Fibroblast of pulmonary artery (primary cell): ENCODE data around the gene DENND2D.

Source experiments
- DNase-seq: peaks from one replicate; pipeline ENCODE4 v3.0.0-alpha.2; 2010; ENCODE audit warnings: low read depth
- H3K4me3 ChIP-seq: replicated peaks from 2 replicates; pipeline ENCODE4 v1.5.1; 2011; ENCODE audit warnings: low read depth, mild to moderate bottlenecking, control low read depth, low read length, moderate library complexity
- CTCF ChIP-seq: IDR thresholded peaks from 2 replicates; pipeline ENCODE4 v1.5.1; 2011; ENCODE audit warnings: mild to moderate bottlenecking, control low read depth, low read length, inconsistent platforms; ENCODE audit errors: missing control alignments

The DENND2D gene

GRCh38 chr1:111209622-111210021 lies 9.2 kb upstream of the DENND2D start:
- no peak for DNase-seq
- no peak overlapping the region for H3K4me3 ChIP-seq
- TF ChIP-seq CTCF = no peak

- no peak overlapping the region for H3K4me3 ChIP-seq
- no peak for DNase-seq
- no peak for TF ChIP-seq CTCF
Measured at GRCh38 chr1:111208921-111209320, 8.5 kb upstream of the DENND2D start.

- peak; percentile 35 for DNase-seq
- no peak overlapping the region for H3K4me3 ChIP-seq
- TF ChIP-seq CTCF = no peak
Measured at GRCh38 chr1:111205714-111206050, 5.2 kb upstream of the DENND2D start.

GRCh38 chr1:111204983-111205713 lies 4.7 kb upstream of the DENND2D start:
- TF ChIP-seq CTCF = no peak
- no peak for DNase-seq
- H3K4me3 ChIP-seq = no peak overlapping the region

- DNase-seq = no peak
- H3K4me3 ChIP-seq = peak overlapping the region; percentile 57
- TF ChIP-seq CTCF = no peak
Measured at GRCh38 chr1:111204201-111204982, 3.9 kb upstream of the DENND2D start.

GRCh38 chr1:111203681-111204200 lies 3.3 kb upstream of the DENND2D start:
- DNase-seq = peak; percentile 39
- no peak for TF ChIP-seq CTCF

More at GRCh38 chr1:111203681-111204200, 3.3 kb upstream of the DENND2D start:
- peak overlapping the region; percentile 57 for H3K4me3 ChIP-seq
